Nephron (organoid): ENCODE data around the gene RFPL2.

Experiments used
- H3K27ac Mint-ChIP-seq, 3 experiments: 2 replicates each; pipeline ENCODE4 v1.8.0; 2020; ENCODE audit warnings: mixed read lengths in 3 of 3, mild to moderate bottlenecking in 2 of 3, moderate library complexity in 1 of 3
- H3K27me3 Mint-ChIP-seq: 2 replicates; pipeline ENCODE4 v1.8.0; 2021; ENCODE audit warnings: low read depth, mild to moderate bottlenecking, moderate library complexity, mixed read lengths
- H3K36me3 Mint-ChIP-seq: 2 replicates; pipeline ENCODE4 v1.8.0; 2020; ENCODE audit warnings: low read depth, mixed read lengths
- H3K4me1 Mint-ChIP-seq: 2 replicates; pipeline ENCODE4 v1.8.0; 2020; ENCODE audit warnings: mixed read lengths
- H3K4me3 Mint-ChIP-seq, 3 experiments: 2 replicates each; pipeline ENCODE4 v1.8.0; 2020; ENCODE audit warnings: mild to moderate bottlenecking in 3 of 3, mixed read lengths in 3 of 3, moderate library complexity in 2 of 3
- H3K9me3 Mint-ChIP-seq: 2 replicates; pipeline ENCODE4 v1.8.0; 2020; ENCODE audit warnings: mixed read lengths
- TF ChIP-seq, protein P1 (sequence below), 3 experiments: fragments of 200-600 bp; sonication (generic); IDR thresholded peaks; one replicate each; pipeline ENCODE4 v1.5.0; 2021; ENCODE audit warnings: antibody characterized with exemption in 3 of 3; ENCODE audit not compliant: unreplicated experiment in 3 of 3

Gene RFPL2

DNA sequence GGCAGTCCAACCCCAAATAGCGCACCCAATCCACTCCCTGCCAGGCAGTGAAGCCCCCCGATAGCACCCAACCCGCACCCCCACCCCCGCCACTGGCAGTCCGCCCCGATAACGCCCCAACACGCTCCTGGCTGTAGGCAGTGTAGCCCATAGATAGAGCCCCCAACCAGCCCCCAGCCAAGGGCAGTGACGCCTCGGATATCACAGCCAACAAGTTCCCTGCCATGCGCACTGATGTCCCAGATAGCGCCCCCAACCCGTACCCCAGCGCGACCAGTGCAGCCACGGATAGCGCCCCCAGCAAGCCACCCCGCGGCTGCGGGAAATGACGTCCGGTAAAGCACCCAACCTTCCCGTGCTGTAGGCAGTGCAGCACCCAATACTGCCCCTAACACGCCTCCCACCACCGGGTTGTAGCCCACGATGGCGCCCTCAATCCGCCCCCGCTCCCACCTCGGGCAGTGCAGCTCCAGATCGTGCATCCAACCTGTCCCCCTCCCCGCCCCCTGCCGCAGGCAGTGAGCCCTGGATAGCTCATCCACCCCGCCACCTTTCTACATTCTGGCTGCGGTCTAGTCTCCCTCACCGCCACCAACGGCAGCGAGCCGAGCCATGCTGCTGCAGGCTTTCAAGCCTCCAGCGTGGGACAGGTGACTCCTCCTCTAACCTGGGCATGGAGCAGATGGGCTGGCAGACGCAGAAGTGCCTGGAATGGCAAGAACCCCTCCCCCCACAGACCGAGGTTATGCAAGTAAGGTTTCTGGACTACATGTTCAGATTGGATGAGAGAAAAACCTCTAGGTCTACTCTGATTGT is 625 bp downstream of the RFPL2 start:
- Mint-ChIP-seq H3K27ac (peak overlapping the region; percentile 30 to 78 (median 76)), H3K4me3 (peak overlapping the region; percentile 84 to 91 (median 87)), H3K36me3 (peaks cover 3% of the 10 kb centered on the region), H3K27me3 (peaks cover 53% of the 10 kb centered on the region), H3K9me3 (no peaks in the 10 kb centered on the region), H3K4me1 (peaks cover 19% of the 10 kb centered on the region)
- TF ChIP-seq, protein P1, sequence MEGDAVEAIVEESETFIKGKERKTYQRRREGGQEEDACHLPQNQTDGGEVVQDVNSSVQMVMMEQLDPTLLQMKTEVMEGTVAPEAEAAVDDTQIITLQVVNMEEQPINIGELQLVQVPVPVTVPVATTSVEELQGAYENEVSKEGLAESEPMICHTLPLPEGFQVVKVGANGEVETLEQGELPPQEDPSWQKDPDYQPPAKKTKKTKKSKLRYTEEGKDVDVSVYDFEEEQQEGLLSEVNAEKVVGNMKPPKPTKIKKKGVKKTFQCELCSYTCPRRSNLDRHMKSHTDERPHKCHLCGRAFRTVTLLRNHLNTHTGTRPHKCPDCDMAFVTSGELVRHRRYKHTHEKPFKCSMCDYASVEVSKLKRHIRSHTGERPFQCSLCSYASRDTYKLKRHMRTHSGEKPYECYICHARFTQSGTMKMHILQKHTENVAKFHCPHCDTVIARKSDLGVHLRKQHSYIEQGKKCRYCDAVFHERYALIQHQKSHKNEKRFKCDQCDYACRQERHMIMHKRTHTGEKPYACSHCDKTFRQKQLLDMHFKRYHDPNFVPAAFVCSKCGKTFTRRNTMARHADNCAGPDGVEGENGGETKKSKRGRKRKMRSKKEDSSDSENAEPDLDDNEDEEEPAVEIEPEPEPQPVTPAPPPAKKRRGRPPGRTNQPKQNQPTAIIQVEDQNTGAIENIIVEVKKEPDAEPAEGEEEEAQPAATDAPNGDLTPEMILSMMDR (IDR thresholded peaks at IDR 0.05; ENCODE audit: unreplicated experiment in 3 of 3) = no peak

DNA sequence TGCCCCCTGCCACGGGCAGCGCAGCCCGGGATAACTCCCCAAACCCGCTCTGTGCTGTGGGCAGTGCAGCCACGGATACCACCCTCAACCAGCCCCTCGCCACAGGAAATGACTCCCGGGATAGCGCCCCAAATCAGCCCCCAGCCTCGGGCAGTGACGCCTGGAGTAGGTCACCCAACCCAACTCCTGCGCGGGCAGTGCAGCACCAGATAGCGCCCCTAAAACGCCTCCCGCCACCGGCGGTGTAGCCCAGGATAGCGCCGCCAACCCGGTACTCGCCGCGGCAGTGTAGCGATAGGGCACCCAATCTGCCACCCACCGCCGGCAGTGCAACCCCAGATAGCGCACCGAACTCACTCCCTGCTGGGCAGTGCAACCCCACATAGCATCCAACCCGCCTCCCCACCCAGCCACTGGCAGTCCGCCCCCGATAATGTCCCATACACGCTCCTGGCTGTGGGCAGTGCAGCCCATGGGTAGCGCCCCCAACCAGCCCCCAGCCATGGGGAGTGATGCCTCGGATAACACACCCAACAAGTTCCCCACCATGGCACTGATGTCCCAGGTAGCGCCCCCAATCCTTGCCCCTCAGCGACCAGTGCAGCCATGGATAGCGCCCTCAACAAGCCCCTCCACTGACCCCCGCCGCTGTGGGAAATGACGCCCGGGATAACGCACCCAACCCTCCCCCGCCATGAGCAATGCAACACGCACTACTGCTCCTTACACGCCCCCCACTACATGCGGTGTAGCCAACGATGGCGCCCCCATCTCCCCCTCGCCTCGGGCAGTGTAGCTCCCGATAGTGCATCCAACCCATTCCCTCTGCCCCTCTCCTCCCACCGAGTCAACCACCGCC is 1.5 kb downstream of the RFPL2 start:
- peaks cover 3% of the 10 kb centered on the region for H3K36me3 Mint-ChIP-seq
- H3K4me1 Mint-ChIP-seq = peaks cover 19% of the 10 kb centered on the region
- TF ChIP-seq, protein P1 (IDR thresholded peaks at IDR 0.05; ENCODE audit: unreplicated experiment in 3 of 3) = no peak
- H3K9me3 Mint-ChIP-seq = no peaks in the 10 kb centered on the region
- peak overlapping the region; percentile 84 to 91 (median 87) for H3K4me3 Mint-ChIP-seq
- H3K27ac Mint-ChIP-seq = no peak overlapping the region
- peaks cover 62% of the 10 kb centered on the region for H3K27me3 Mint-ChIP-seq

DNA sequence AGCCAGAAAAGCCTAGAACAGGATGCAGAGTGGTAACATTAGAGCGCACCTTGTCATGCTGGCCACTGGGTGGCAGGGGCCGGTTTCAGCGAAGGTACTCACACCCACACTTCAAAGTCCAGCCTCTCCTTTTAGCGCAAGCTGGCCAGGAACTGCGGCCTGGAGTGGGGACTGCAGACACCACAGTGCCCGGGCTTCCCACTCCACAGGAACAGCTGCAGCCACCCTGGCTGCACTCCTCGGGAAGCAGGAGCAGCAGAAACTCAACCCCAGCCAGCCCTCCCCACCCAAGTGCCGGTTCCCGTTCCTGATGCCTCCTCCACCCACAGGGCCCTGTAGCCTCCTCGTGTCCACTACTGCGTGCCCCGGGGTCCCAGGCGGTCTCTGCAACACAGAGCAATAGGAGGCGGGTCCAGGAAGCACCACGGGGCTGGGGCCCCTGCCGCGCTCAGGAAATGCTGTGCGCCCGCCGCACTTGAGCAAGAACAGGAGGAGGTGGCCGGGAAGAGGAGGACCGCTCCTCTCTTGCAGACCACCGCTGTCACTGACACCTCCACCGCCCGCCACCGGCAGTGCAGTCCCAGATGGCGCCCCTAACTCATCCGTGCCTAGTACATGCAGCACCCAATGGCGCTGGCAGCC is 2.2 kb downstream of the RFPL2 start:
- H3K36me3 Mint-ChIP-seq = peaks cover 3% of the 10 kb centered on the region
- peaks cover 62% of the 10 kb centered on the region for H3K27me3 Mint-ChIP-seq
- peaks cover 17% of the 10 kb centered on the region for H3K4me1 Mint-ChIP-seq
- no peaks in the 10 kb centered on the region for H3K9me3 Mint-ChIP-seq
- peak overlapping the region; percentile 49 to 87 (median 84) for H3K4me3 Mint-ChIP-seq
- TF ChIP-seq, protein P1 (IDR thresholded peaks at IDR 0.05; ENCODE audit: unreplicated experiment in 3 of 3) = peak; percentile 58 to 61 (median 60)
- H3K27ac Mint-ChIP-seq = no peak overlapping the region

DNA sequence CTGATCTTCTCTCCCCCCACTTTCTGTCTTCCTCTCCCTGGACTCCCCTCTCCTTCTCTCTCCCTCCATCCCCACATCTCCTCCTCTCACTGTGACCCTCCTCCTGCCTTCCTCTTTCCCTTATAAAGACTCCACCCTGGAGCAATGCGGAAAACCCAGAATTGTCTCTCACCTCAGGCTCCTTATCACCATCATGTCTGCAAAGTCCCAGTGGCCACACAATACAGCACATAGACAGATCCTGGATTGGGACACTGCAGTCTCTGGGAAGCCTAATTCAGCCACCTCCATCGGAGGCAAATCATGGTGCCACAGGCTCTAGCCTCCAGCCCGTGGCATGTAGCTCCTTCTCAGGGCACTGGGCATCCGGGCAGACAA is 2.7 kb downstream of the RFPL2 start:
- H3K4me3 Mint-ChIP-seq = peak overlapping the region; percentile 44 to 84 (median 49)
- no peak overlapping the region for H3K27ac Mint-ChIP-seq
- no peaks in the 10 kb centered on the region for H3K9me3 Mint-ChIP-seq
- H3K36me3 Mint-ChIP-seq = peaks cover 3% of the 10 kb centered on the region
- peaks cover 15% of the 10 kb centered on the region for H3K4me1 Mint-ChIP-seq
- H3K27me3 Mint-ChIP-seq = peaks cover 61% of the 10 kb centered on the region
- TF ChIP-seq, protein P1 (IDR thresholded peaks at IDR 0.05; ENCODE audit: unreplicated experiment in 3 of 3) = no peak

DNA sequence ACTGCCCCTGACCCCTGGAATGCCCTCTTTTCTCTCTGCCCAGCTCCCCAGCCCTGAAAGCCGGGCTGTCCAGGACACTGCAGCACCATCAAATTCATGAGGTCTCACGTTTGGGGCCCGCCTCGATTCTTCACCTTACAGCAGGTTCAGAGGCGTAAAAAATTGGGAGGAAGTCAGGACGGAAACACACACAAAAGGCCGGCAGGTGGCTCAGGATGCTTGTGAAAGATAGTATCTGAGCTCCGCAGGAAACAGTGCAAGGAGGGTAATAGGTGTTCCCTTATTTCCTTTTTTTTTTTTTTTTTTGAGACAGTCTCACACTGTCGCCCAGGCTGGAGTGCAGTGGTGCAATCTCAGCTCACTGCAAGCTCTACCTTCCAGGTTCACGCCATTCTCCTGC is 4.1 kb downstream of the RFPL2 start:
- no peaks in the 10 kb centered on the region for H3K9me3 Mint-ChIP-seq
- no peaks in the 10 kb centered on the region for H3K36me3 Mint-ChIP-seq

More for the DNA sequence above, 4.1 kb downstream of the RFPL2 start:
- Mint-ChIP-seq H3K4me1 (peaks cover 11% of the 10 kb centered on the region), H3K4me3 (no peak overlapping the region), H3K27ac (no peak overlapping the region), H3K27me3 (peaks cover 64% of the 10 kb centered on the region)
- TF ChIP-seq, protein P1 (IDR thresholded peaks at IDR 0.05; ENCODE audit: unreplicated experiment in 3 of 3) = no peak
